Measurements from ENCODE around the gene SIRT4.
"Not testable (repeated sequence)": the region's sequence is repeated elsewhere in the genome, so short reads cannot be mapped to it uniquely, and the experiment has no call there.

SIRT4 gene

GRCh38 chr12:120336392-120336791 is 34.3 kb downstream of the SIRT4 start:
- DNase-seq = not testable (repeated sequence)

- DNase-seq = no peak
Observed at GRCh38 chr12:120337730-120338129, 35.6 kb downstream of the SIRT4 start.

- DNase-seq = no peak
Observed at GRCh38 chr12:120339256-120339655, 37.1 kb downstream of the SIRT4 start.

GRCh38 chr12:120342175-120343038 is 40.3 kb downstream of the SIRT4 start:
- DNase-seq = no peak

- no peak for DNase-seq
Observed at GRCh38 chr12:120343039-120343537, 41.0 kb downstream of the SIRT4 start.

- DNase-seq = no peak
Observed at GRCh38 chr12:120343692-120344091, 41.6 kb downstream of the SIRT4 start.

GRCh38 chr12:120346031-120346430 is 43.9 kb downstream of the SIRT4 start:
- no peak for DNase-seq

- no peak for DNase-seq
Observed at GRCh38 chr12:120346681-120347080, 44.6 kb downstream of the SIRT4 start.

- DNase-seq = no peak
Observed at GRCh38 chr12:120347766-120348165, 45.6 kb downstream of the SIRT4 start.

- no peak for DNase-seq
Observed at GRCh38 chr12:120350576-120351350, 48.6 kb downstream of the SIRT4 start.

GRCh38 chr12:120352117-120352516 is 50.0 kb downstream of the SIRT4 start:
- DNase-seq = no peak

GRCh38 chr12:120353136-120353535 is 51.0 kb downstream of the SIRT4 start:
- no peak for DNase-seq

GRCh38 chr12:120353556-120354317 is 51.6 kb downstream of the SIRT4 start:
- no peak for DNase-seq

- peak; percentile 9 for DNase-seq
Observed at GRCh38 chr12:120356567-120357030, 54.5 kb downstream of the SIRT4 start.

- DNase-seq = no peak
Observed at GRCh38 chr12:120357104-120357503, 55.0 kb downstream of the SIRT4 start.

- DNase-seq = no peak
Observed at GRCh38 chr12:120358412-120359100, 56.4 kb downstream of the SIRT4 start.

GRCh38 chr12:120359128-120359527 is 57.0 kb downstream of the SIRT4 start:
- DNase-seq = no peak

- DNase-seq = no peak
Observed at GRCh38 chr12:120361506-120362208, 59.5 kb downstream of the SIRT4 start.
